C4-2B (cell line): ENCODE measurements around the gene KRTAP12-2.
"Not testable (repeated sequence)": the region's sequence is repeated elsewhere in the genome, so short reads cannot be mapped to it uniquely, and the experiment has no call there.

ENCODE experiments used
- H3K27ac ChIP-seq: fragments of 450-650 bp; 2 replicates; pipeline ENCODE4 v1.5.1; 2017
- CTCF ChIP-seq: fragments of 450-650 bp; conservative IDR thresholded peaks from 2 replicates; pipeline ENCODE4 v1.5.1; 2017; ENCODE audit warnings: mild to moderate bottlenecking
- ZFX ChIP-seq: fragments of 450-650 bp; IDR thresholded peaks from 2 replicates; pipeline ENCODE4 v1.6.1; 2017

Gene KRTAP12-2

DNA sequence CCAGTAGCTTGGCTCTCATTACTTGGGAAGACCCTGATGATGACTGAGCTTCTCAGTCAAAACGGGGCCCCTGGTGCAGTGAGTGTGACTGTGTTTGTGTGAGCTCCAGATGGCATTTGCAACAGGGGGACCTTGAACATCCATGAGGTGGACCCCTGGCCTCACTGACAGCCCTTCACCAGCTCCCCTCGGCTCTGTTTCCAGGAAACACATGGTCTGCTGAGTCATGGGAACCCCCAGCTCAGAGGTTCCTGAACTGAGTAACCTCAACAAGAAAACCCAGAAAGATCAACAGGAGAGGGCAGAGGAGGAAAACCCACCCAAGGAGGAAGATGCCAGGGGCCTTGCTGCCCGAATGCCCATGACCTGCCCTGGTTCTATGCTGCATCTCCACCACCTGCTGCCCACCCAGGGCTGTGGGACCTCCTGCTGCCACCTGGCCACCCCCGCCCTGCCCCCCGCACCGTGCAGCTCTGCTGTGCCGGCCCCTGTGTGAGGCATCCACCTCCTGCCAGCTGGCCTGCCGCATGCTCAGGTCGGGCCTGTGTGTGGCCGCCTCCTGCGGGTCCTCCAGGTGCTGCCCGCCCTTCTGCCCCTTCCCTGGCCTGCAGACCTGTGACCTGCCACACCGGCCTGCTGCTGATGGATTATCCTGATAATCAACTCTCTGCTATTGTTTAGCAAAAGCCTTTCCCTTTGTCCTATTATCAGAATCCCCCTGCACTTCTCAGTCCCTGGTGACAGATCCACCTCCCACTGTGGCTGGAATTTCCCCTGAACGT, 19.5 kb upstream of the KRTAP12-2 start:
- TF ChIP-seq CTCF (no peak), ZFX (no peak)
- H3K27ac ChIP-seq: no peak overlapping the region

GRCh38 chr21:44685050-44685449, 18.3 kb upstream of the KRTAP12-2 start:
- not testable (repeated sequence) for H3K27ac ChIP-seq

GRCh38 chr21:44684483-44684882, 17.8 kb upstream of the KRTAP12-2 start:
- H3K27ac ChIP-seq: no peak overlapping the region
- TF ChIP-seq CTCF (no peak), ZFX (no peak)

- no peak overlapping the region for H3K27ac ChIP-seq
- no peak for TF ChIP-seq CTCF
- no peak for TF ChIP-seq ZFX
Observed at GRCh38 chr21:44684077-44684476, 17.4 kb upstream of the KRTAP12-2 start.

DNA sequence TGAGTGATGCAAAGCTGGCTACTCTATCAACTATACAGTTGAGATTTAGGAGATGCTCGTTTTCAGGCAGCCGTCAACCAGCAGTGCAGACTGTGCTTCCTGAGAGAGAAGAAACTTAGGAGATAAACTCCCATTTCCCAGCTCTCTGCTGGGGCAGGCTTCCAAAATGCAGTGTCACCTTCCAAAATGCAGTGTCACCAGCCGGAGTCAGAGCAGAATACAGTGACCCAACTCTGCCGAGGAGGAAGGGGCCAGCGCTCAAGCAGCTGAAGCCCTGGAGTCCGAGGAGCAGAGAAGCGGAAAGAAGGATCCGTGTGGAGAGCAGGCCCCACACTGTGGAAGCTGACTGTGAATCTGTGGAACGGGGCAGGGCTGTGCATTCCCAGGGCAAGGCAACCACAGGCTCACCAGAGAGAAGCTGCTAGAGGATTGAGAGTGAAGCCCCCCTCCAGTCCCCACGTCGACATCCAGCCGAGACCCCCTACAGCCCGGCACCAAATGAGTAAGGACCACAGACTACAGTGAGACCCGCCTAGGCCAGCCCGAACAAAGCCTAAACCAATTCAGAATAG, 15.9 kb upstream of the KRTAP12-2 start:
- TF ChIP-seq CTCF (no peak), ZFX (no peak)
- no peak overlapping the region for H3K27ac ChIP-seq

DNA sequence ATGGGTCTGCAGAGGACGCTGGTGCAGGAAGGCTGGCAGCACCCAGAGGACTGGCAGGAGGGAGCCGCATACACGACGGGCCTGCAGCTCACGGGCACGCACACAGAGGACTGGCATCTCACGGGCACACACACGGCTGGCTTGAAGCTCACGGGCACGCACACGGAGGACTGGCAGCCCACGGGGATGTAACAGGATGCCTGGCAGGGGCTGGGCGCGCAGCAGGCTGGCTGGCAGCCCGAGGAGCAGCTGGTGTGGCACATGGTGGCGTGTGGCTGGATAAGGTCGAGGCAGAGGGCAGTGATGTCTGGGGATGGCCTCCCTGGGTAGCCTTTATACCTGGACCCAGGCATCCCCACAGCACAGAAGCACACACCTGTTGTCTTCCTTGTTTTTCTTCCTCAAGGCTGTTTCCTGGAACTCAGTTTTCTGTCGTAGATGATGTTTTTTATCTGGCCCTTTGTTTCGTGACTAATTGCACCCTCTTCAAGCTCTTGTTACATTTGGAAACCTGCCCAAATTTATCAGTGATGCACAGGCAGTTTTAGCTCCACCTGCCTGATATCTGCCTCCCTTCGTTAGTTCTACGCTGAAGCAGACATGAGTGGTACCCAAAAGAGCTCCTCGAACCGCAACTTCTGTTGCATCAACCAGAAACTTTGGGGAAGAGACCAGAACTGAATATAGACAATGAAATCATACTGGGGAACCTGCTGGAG, 15.3 kb upstream of the KRTAP12-2 start, which contains the start of gene KRTAP12-1:
Gene KRTAP12-1 (minus strand): TSS at position 303 of the 719 bp plus-strand sequence. CDS start 40 bp downstream, at position 263.
- no peak for TF ChIP-seq CTCF
- no peak for TF ChIP-seq ZFX
- H3K27ac ChIP-seq: no peak within 1 kb of the TSS

DNA sequence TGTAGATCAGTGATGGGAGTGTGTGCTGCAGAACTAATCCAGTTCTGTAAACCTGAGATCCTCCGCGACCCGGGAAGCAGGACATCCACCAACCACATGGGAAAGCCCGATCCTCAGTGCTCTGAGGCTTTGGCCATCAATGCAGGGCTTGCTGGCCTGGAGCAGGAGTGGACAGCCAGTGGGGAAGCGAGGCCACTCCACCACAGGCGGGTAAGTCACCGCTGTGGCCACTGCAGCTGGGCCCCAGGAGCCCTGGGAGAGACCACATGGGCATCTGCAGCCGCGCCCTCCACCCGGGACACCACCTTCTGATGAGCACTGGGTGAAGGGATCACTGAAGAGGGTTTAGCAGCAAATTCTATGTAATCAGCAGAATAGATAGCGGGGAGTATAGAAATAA, 14.4 kb upstream of the KRTAP12-2 start:
- no peak for TF ChIP-seq ZFX
- no peak for TF ChIP-seq CTCF
- no peak overlapping the region for H3K27ac ChIP-seq
